HG02588 (cell line): ENCODE results near the gene PARD3B.

Experiments
- ATAC-seq: cut with Tn5 transposase; IDR thresholded peaks from one replicate; pipeline ENCODE4 v1.9.1; 2021; ENCODE audit warnings: mild to moderate bottlenecking, moderate library complexity; ENCODE audit not compliant: unreplicated experiment

PARD3B gene

GRCh38 chr2:205658068-205658467 is 1112.8 kb downstream of the PARD3B start:
- ATAC-seq: no peak

GRCh38 chr2:205658572-205658971 is 1113.3 kb downstream of the PARD3B start:
- ATAC-seq: no peak

- ATAC-seq: no peak
Observed at GRCh38 chr2:205659922-205660321, 1114.6 kb downstream of the PARD3B start.

- ATAC-seq: peak; percentile 73
Observed at GRCh38 chr2:205660521-205661124, 1115.3 kb downstream of the PARD3B start.

- no peak for ATAC-seq
Observed at GRCh38 chr2:205661281-205661680, 1116.0 kb downstream of the PARD3B start.

GRCh38 chr2:205662206-205662965 is 1117.1 kb downstream of the PARD3B start:
- ATAC-seq: no peak

GRCh38 chr2:205665791-205666190 is 1120.5 kb downstream of the PARD3B start:
- ATAC-seq: no peak
